Epithelial cell of prostate (primary cell): ENCODE data around the gene SHROOM3.
"Not testable (repeated sequence)": the region's sequence is repeated elsewhere in the genome, so short reads cannot be mapped to it uniquely, and the experiment has no call there.

Experiments
- DNase-seq: peaks from one replicate; pipeline ENCODE4 v3.0.0-alpha.2; 2011; ENCODE audit warnings: low read depth, low spot score
- H3K27ac ChIP-seq: fragments of 450-650 bp; 2 replicates; pipeline ENCODE4 v1.5.1; 2017; ENCODE audit warnings: mild to moderate bottlenecking

The SHROOM3 gene

DNA sequence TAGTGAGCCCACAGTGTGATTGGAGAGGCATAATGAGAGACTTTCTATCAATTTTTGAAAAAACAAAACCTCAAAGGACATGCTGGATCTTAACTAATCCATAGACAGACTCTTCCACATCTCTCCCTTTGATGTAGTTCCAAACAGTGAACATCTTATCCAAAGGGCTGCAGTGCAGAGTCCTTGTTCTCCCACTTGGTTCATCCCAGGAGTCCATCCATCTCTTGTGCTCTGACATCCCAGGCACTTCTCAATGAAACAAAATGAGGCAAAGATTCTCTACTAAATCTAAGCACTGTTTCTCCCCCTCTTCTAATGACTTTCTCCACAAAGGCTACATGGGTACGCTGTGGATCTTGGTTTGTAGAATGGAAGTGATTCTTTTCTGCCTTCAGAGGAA, 8.3 kb downstream of the SHROOM3 start:
- DNase-seq: no peak
- H3K27ac ChIP-seq: no peak overlapping the region

DNA sequence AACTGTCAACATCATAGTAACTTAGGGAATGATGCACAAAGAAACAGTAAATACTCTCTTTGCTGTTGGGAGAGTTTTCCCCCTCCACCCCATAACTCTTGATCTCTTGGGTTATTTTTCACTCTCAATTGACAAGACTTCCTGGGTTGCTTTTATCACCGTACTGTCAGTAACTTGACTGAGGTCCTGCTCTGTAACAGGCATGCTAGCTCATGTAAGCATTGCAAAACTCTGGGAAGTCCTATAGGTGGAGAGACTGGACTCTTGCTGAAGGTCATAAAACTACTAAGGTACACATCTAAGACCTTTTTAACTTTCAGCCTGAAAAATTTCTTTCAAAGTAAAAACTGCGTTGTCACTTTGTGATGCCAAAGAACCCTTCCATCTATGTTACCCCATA, 10.9 kb downstream of the SHROOM3 start:
- no peak for DNase-seq
- no peak overlapping the region for H3K27ac ChIP-seq

GRCh38 chr4:76447393-76447851, 12.4 kb downstream of the SHROOM3 start:
- H3K27ac ChIP-seq: no peak overlapping the region
- no peak for DNase-seq

DNA sequence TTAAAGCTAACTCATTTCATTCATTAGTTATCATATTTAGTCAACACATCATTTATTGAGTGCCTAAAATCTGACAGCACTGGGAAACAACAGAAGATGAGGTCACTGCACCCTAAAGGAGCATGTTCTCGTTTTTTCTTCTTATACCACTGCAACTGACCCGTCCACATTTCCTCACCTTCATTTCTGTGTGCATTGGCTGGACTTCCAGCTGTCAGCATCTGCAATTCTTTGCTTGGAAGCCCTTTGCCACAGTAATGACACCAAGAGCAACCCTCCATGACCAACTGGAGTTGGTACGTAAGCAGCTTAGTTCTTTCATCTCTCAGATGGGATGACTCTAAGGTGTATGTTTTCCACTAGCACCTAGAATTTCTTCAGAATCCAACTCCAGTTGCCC, 13.2 kb downstream of the SHROOM3 start:
- no peak overlapping the region for H3K27ac ChIP-seq

DNA sequence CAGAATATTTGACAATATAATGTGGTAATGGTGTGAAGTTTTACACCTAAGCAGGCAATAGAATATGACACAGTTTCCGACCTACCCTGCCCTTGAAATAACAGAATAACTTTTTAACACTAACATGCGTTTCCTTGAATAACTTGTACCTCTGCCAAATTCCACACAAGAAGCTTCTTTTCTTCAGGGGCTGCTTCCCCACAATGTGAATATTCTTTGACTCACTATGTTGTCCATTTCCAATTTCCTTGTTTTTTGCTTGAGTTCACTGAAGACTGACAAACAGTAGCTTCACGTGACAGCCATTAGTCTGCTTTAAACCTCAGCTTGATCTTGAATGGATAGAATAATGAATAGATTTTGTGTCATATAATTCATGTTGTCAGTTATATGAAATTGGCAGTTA, 14.3 kb downstream of the SHROOM3 start:
- peak overlapping the region; percentile 42 for H3K27ac ChIP-seq
- no peak for DNase-seq

More for the DNA sequence above, 13.2 kb downstream of the SHROOM3 start:
- DNase-seq: no peak

GRCh38 chr4:76449833-76450232, 14.8 kb downstream of the SHROOM3 start:
- H3K27ac ChIP-seq: peak overlapping the region; percentile 42
- DNase-seq: no peak

- DNase-seq: no peak
- no peak overlapping the region for H3K27ac ChIP-seq
Measured at GRCh38 chr4:76453232-76453631, 18.2 kb downstream of the SHROOM3 start.

DNA sequence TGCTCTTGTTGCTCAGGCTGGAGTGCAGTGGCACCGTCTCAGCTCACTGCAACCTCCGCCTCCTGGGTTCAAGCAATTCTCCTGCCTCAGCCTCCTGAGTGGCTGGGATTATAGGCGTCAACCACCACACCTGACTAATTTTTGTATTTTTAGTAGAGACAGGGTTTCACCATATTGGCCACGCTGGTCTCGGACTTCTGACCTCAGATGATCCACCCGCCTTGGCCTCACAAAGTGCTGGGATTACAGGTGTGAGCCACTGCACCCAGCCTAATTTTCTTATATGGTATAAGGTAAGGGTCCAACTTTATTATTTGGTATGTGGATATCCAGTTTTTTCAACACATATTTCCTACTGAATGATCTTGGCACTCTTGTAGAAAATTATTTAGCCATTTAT, 19.0 kb downstream of the SHROOM3 start:
- DNase-seq, H3K27ac ChIP-seq: not testable (repeated sequence)

DNA sequence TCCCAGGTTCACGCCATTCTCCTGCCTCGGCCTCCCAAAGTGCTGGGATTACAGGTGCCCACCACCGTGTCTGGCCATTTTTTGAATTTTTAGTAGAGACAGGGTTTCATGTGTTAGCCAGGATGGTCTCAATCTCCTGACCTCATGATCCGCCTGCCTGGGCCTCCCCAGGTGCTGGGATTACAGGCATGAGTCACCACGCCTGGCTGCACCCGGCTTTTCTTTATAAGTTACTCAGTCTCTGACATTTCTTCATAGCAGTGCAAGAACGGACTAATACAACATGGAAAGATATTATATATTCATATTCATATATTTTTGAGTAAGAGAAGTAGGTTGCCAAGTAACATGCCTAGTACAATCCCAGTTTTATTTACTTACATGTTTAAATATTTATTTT, 22.9 kb downstream of the SHROOM3 start:
- no peak for DNase-seq
- H3K27ac ChIP-seq: peak overlapping the region; percentile 78

- no peak for DNase-seq
- peak overlapping the region; percentile 78 for H3K27ac ChIP-seq
Measured at GRCh38 chr4:76458297-76458696, 23.3 kb downstream of the SHROOM3 start.

DNA sequence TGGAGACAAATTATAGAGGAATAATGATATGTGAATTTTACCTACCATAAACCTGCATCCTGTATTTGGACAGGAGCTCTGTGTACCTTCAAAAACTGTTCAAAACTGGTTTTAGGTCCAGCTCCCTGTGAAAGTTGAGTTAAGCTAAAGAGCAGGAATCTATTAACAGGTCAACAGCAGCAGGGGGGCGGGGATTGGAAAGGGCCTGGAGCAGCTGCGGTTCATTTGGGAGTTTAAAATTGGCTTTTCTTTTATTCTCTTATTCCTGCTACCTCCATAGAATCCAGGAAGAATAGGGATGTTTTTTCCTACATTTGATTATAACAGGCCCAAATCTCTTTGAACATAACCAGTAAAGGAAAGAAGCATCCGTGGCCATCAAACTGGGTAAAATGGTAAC, 23.8 kb downstream of the SHROOM3 start:
- DNase-seq: no peak
- H3K27ac ChIP-seq: peak overlapping the region; percentile 78

DNA sequence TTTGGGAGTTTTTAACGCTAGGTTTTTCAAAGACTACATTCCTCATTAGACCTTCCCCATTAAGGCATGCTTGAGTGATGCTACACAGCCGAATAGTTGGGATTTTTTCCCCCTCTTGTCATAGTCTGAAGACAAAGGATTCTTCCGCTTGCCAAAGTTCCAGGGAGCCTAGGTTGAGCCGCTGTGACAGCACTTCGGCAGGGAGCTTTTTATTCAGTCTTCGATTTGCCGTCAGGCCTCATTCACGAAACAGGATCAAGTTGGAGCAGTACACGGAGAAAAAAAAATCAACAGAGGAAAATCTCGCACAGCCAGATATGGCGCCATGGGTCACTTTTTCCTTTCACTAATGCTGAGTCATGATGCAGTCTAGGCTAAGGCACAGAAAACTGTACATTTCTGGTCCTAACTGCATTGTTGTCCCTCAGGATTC, 24.3 kb downstream of the SHROOM3 start:
- DNase-seq: no peak

DNA sequence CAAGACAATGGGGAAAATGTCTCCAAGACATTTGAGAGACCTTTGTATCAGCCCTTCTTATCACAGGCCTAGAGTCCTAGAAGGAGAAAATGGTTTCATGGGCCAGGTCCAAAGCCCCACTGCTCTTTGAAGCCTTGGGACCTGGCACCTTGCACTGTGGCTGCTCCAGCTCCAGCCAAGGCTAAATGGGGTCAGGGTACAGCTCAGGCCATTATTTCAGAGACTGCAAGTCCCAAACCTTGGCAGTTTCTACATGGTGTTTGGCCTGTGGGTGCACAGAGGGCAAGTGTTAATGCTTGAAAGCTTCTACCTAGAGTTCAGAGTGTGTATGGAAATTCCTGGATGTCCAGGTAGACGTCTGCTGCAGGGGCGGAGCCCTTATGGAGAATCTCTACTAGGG, 28.5 kb downstream of the SHROOM3 start:
- no peak for DNase-seq
- no peak overlapping the region for H3K27ac ChIP-seq

More for the DNA sequence above, 24.3 kb downstream of the SHROOM3 start:
- peak overlapping the region; percentile 78 for H3K27ac ChIP-seq

DNA sequence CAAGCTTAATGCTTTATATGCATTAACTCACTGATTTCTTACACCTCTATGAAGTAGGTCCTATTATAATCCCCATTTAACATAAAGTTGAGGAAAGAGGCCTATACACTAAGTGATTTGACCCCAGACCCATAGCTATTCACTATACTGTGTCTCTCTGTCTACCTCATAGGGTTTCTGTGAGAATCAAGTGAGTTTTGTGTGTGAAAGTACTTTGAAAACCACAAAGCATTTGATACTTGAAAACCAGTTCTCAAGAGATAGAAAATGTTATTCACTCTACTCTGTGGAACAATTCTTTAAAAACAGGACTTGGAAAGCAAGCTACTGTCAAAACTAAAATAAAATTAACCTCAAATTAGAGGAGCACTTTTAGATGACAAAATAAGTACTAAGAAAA, 35.0 kb downstream of the SHROOM3 start:
- no peak for DNase-seq
- no peak overlapping the region for H3K27ac ChIP-seq

- no peak overlapping the region for H3K27ac ChIP-seq
- DNase-seq: no peak
Measured at GRCh38 chr4:76470532-76470931, 35.5 kb downstream of the SHROOM3 start.

- no peak overlapping the region for H3K27ac ChIP-seq
- no peak for DNase-seq
Measured at GRCh38 chr4:76476571-76476970, 41.5 kb downstream of the SHROOM3 start.

GRCh38 chr4:76484654-76485053, 49.6 kb downstream of the SHROOM3 start:
- DNase-seq: no peak
- no peak overlapping the region for H3K27ac ChIP-seq

GRCh38 chr4:76485450-76485849, 50.4 kb downstream of the SHROOM3 start:
- no peak overlapping the region for H3K27ac ChIP-seq
- no peak for DNase-seq

DNA sequence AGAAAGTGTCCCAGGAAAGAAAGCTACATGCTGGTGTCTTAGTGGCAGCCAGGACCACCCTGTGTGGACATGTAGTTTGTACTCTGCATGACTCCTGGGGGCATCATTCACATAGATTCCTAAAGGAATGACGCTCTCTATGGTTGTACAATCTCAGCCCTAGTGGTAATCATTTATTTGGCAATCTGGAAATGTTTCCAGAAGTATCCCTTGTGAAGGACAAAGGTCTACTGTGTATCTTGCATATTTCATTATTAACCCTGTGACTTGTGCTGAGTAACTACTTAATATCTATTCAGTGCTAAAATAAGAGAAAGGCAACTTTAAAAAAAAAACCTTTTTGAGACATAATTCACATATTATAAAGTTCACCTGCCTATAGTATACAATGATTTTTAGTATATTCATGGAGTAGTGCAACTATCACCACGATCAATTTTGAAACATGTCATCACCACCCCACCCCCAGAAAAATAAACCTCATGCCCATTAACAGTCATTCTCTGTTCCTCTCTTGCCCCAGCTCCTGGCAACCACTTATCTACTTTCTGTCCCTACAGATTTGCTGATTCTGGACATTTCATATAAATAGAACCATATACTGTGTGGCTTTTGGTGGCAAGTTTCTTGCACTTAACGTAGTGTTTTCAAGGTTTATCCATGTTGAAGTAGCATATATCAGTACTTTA, 51.7 kb downstream of the SHROOM3 start:
- no peak overlapping the region for H3K27ac ChIP-seq

GRCh38 chr4:76487621-76488020, 52.6 kb downstream of the SHROOM3 start:
- H3K27ac ChIP-seq: no peak overlapping the region
- DNase-seq: no peak

More for the DNA sequence above, 51.7 kb downstream of the SHROOM3 start:
- DNase-seq: no peak

- no peak for DNase-seq
- no peak overlapping the region for H3K27ac ChIP-seq
Measured at GRCh38 chr4:76488455-76488854, 53.4 kb downstream of the SHROOM3 start.
